IMR-90 (cell line): ENCODE data around the gene RPN1.

Experiments
- BHLHE40 ChIP-seq: fragments of 150-350 bp; IDR thresholded peaks from 2 replicates; pipeline ENCODE4 v1.6.1; 2016; ENCODE audit warnings: mild to moderate bottlenecking, low read depth, low read length
- CEBPB ChIP-seq: IDR thresholded peaks from 2 replicates; pipeline ENCODE4 v1.6.1; 2012; ENCODE audit warnings: low read depth, low read length, improper control_type of control experiment
- CTCF ChIP-seq: conservative IDR thresholded peaks from 2 replicates; pipeline ENCODE4 v1.5.1; 2012; ENCODE audit warnings: mild to moderate bottlenecking, low read depth, low read length, improper control_type of control experiment
- ELK1 ChIP-seq: fragments of 150-350 bp; IDR thresholded peaks from 2 replicates; pipeline ENCODE4 v1.6.1; 2016; ENCODE audit warnings: low read depth, mild to moderate bottlenecking, low read length, moderate library complexity, borderline replicate concordance
- FOS ChIP-seq: fragments of 150-350 bp; IDR thresholded peaks from 2 replicates; pipeline ENCODE4 v1.6.1; 2016; ENCODE audit warnings: low read depth, low read length
- MAFK ChIP-seq: IDR thresholded peaks from 2 replicates; pipeline ENCODE4 v1.6.1; 2012; ENCODE audit warnings: low read depth, low read length, improper control_type of control experiment
- MAZ ChIP-seq: IDR thresholded peaks from 2 replicates; pipeline ENCODE4 v1.6.1; 2012; ENCODE audit warnings: low read depth, mild to moderate bottlenecking, low read length, improper control_type of control experiment, moderate library complexity, borderline replicate concordance
- MXI1 ChIP-seq: IDR thresholded peaks from 2 replicates; pipeline ENCODE4 v1.6.1; 2012; ENCODE audit warnings: low read depth, mild to moderate bottlenecking, low read length, moderate library complexity, borderline replicate concordance
- NFE2L2 ChIP-seq: fragments of 150-350 bp; IDR thresholded peaks from 2 replicates; pipeline ENCODE4 v1.6.1; 2016; ENCODE audit warnings: low read depth, mild to moderate bottlenecking, low read length
- POLR2A ChIP-seq: IDR thresholded peaks from 2 replicates; pipeline ENCODE4 v1.6.1; 2012; ENCODE audit warnings: mild to moderate bottlenecking, low read depth, low read length
- RCOR1 ChIP-seq: IDR thresholded peaks from 2 replicates; pipeline ENCODE4 v1.6.1; 2012; ENCODE audit warnings: mild to moderate bottlenecking, low read length, improper control_type of control experiment; ENCODE audit not compliant: insufficient replicate concordance
- RFX5 ChIP-seq: IDR thresholded peaks from 2 replicates; pipeline ENCODE4 v1.8.0; 2012; ENCODE audit warnings: low read depth, mild to moderate bottlenecking, low read length, moderate library complexity
- SMC3 ChIP-seq: fragments of 150-350 bp; IDR thresholded peaks from 2 replicates; pipeline ENCODE4 v1.6.1; 2016; ENCODE audit warnings: low read depth, mild to moderate bottlenecking, antibody characterized with exemption, low read length, moderate library complexity
- USF2 ChIP-seq: fragments of 150-350 bp; IDR thresholded peaks from 2 replicates; pipeline ENCODE4 v1.6.1; 2017; ENCODE audit warnings: mild to moderate bottlenecking, antibody characterized with exemption, low read length, low read depth

- no peak for TF ChIP-seq SMC3
- TF ChIP-seq CTCF, result no peak
- TF ChIP-seq POLR2A, result no peak
- TF ChIP-seq MAZ, result no peak
- TF ChIP-seq MXI1, result no peak
- no peak for TF ChIP-seq RFX5
- TF ChIP-seq BHLHE40, result no peak
- no peak for TF ChIP-seq RCOR1
- no peak for TF ChIP-seq FOS
- TF ChIP-seq MAFK, result no peak
- no peak for TF ChIP-seq NFE2L2
- no peak for TF ChIP-seq ELK1
- TF ChIP-seq CEBPB, result no peak
- no peak for TF ChIP-seq USF2
These were observed 33.4 kb downstream of the RPN1 start for GRCh38 chr3:128617270-128617556.
